Keratinocyte (primary cell): ENCODE results near the gene RPS27L. TPM values are rescaled to one million over a fixed set of nuclear protein-coding genes. Genes with fewer than 3 reads are reported as not detected.

Source experiments
- DNase-seq: peaks from one replicate; pipeline ENCODE4 v3.0.0-alpha.2; 2011; ENCODE audit warnings: low read depth, missing footprints, low spot score
- FAIRE-seq: peaks from 2 replicates; lab custom pipeline; 2011; peaks lifted over from hg19 to GRCh38; lab: Jason Lieb, UNC
- H2AFZ ChIP-seq: 2 replicates; pipeline ENCODE4 v1.6.0; 2012; ENCODE audit warnings: low read length, control low read depth, inconsistent platforms; ENCODE audit not compliant: control insufficient read depth
- H3K27ac ChIP-seq: 2 replicates; pipeline ENCODE4 v1.5.1; 2011; ENCODE audit warnings: low read length; ENCODE audit not compliant: control insufficient read depth, insufficient read depth
- H3K27me3 ChIP-seq: 3 replicates; pipeline ENCODE4 v1.6.0; 2011; ENCODE audit warnings: low read length; ENCODE audit not compliant: control insufficient read depth, insufficient read depth; ENCODE audit errors: extremely low read depth
- H3K36me3 ChIP-seq, 2 experiments: 2 replicates in 1 of 2; 3 replicates in 1 of 2; pipeline ENCODE4 v1.5.1; 2011; ENCODE audit warnings: low read length in 2 of 2, mild to moderate bottlenecking in 1 of 2; ENCODE audit not compliant: control insufficient read depth in 2 of 2, insufficient read depth in 2 of 2; ENCODE audit errors: extremely low read depth in 1 of 2
- H3K4me1 ChIP-seq: 3 replicates; pipeline ENCODE4 v1.5.1; 2011; ENCODE audit warnings: low read length; ENCODE audit not compliant: control insufficient read depth, insufficient read depth; ENCODE audit errors: extremely low read depth
- H3K4me2 ChIP-seq: 3 replicates; pipeline ENCODE4 v1.6.0; 2011; ENCODE audit warnings: low read depth, low read length; ENCODE audit not compliant: control insufficient read depth, insufficient read depth; ENCODE audit errors: extremely low read depth
- H3K4me3 ChIP-seq, 3 experiments: fragments of 200-600 bp in 1 of 3; sonication (generic) in 1 of 3; 2 replicates in 2 of 3; 3 replicates in 1 of 3; pipeline ENCODE4 v1.5.1; 2011 to 2016; ENCODE audit warnings: low read length in 3 of 3, mild to moderate bottlenecking in 3 of 3, control low read depth in 2 of 3, inconsistent platforms in 1 of 3, low read depth in 1 of 3, mixed read lengths in 1 of 3, mixed run types in 1 of 3, moderate library complexity in 1 of 3; ENCODE audit not compliant: control insufficient read depth in 2 of 3, insufficient read depth in 2 of 3; ENCODE audit errors: extremely low read depth in 1 of 3
- H3K79me2 ChIP-seq: 2 replicates; pipeline ENCODE4 v1.6.0; 2012; ENCODE audit warnings: low read length; ENCODE audit not compliant: control insufficient read depth, insufficient read depth
- H3K9ac ChIP-seq: 3 replicates; pipeline ENCODE4 v1.6.0; 2011; ENCODE audit warnings: low read length; ENCODE audit not compliant: control insufficient read depth, insufficient read depth; ENCODE audit errors: extremely low read depth
- H3K9me1 ChIP-seq: 3 replicates; pipeline ENCODE4 v1.6.0; 2011; ENCODE audit warnings: low read length; ENCODE audit not compliant: control insufficient read depth, insufficient read depth; ENCODE audit errors: extremely low read depth
- H3K9me3 ChIP-seq: 2 replicates; pipeline ENCODE4 v1.5.1; 2012; ENCODE audit warnings: low read depth, low read length; ENCODE audit not compliant: control insufficient read depth
- H4K20me1 ChIP-seq: 3 replicates; pipeline ENCODE4 v1.6.0; 2011; ENCODE audit warnings: low read length; ENCODE audit not compliant: control insufficient read depth, insufficient read depth; ENCODE audit errors: extremely low read depth
- EZH2 ChIP-seq: IDR thresholded peaks from one replicate; pipeline ENCODE4 v1.6.1; 2012; ENCODE audit warnings: inconsistent platforms, mild to moderate bottlenecking, low read length, moderate library complexity
- dilution Hi-C: fragments of 300-500 bp; cut with MboI; formaldehyde crosslinking; loops from one replicate; pipeline ENCODE4 v1.7.0; 2020; ENCODE audit warnings: low sequenced_read_pairs; ENCODE audit not compliant: extremely low pct_ligation_motif_present
- polyA plus RNA-seq, 5 experiments: library from polyadenylated mRNA; depleted of rRNA in 3 of 5; stranded (reverse) in 3 of 5; stranded (forward) in 1 of 5; unstranded in 1 of 5; fragments of >200 nt; gene quantifications; 1 replicate in 1 of 5; 2 replicates in 3 of 5; 3 replicates in 1 of 5; pipeline versions ENCODE4 v1.2.1 to v1.2.3, GENCODE V29; 2011 to 2012; ENCODE audit warnings: missing spikeins in 2 of 5, low read depth in 1 of 5, low replicate concordance in 1 of 5
- TF ChIP-seq, protein P1 (sequence below), 3 experiments: IDR thresholded peaks in 1 of 3; conservative IDR thresholded peaks in 1 of 3; optimal IDR thresholded peaks in 1 of 3; 2 replicates in 2 of 3; 3 replicates in 1 of 3; pipeline versions ENCODE3 to v1.5.1; 2011; ENCODE audit warnings: low read length in 3 of 3, mild to moderate bottlenecking in 3 of 3, moderate library complexity in 2 of 3, control low read depth in 1 of 3, inconsistent platforms in 1 of 3; ENCODE audit not compliant: insufficient read depth in 2 of 3; ENCODE audit errors: extremely low read depth in 1 of 3

RPS27L gene
- polyA plus RNA-seq, 1 donor (not counting 4 experiments of a cell fraction or from before 2014, with no cell fraction given): 208 TPM

DNA sequence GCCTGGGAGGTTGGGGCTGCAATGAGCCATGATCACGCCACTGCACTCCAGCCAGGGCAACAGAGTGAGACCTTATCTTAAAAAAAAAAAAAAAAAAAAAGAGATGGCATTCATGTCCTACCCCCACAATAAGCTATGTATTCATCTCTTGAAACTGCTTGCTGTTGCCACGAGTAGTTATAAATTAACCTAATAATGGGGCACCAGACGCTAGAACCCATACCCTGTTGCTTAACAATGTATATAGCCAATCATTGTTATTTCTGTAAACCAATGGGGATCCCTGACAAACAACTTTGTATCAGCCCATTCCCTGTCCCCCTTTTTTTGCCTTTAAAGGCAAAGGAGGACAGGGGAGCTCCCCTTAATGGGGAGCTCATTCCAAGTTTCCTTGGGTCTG lies 38.4 kb downstream of the RPS27L start:
- H3K4me1 ChIP-seq: peaks cover 3% of the 10 kb centered on the region
- H3K27ac ChIP-seq: no peak overlapping the region
- no peaks in the 10 kb centered on the region for H3K9me3 ChIP-seq
- H2AFZ ChIP-seq: no peak overlapping the region
- H3K27me3 ChIP-seq: no peaks in the 10 kb centered on the region
- no peak overlapping the region for H3K9ac ChIP-seq
- no peak overlapping the region for H3K4me2 ChIP-seq
- no peaks in the 10 kb centered on the region for H3K36me3 ChIP-seq
- TF ChIP-seq EZH2: no peak
- TF ChIP-seq, protein P1, sequence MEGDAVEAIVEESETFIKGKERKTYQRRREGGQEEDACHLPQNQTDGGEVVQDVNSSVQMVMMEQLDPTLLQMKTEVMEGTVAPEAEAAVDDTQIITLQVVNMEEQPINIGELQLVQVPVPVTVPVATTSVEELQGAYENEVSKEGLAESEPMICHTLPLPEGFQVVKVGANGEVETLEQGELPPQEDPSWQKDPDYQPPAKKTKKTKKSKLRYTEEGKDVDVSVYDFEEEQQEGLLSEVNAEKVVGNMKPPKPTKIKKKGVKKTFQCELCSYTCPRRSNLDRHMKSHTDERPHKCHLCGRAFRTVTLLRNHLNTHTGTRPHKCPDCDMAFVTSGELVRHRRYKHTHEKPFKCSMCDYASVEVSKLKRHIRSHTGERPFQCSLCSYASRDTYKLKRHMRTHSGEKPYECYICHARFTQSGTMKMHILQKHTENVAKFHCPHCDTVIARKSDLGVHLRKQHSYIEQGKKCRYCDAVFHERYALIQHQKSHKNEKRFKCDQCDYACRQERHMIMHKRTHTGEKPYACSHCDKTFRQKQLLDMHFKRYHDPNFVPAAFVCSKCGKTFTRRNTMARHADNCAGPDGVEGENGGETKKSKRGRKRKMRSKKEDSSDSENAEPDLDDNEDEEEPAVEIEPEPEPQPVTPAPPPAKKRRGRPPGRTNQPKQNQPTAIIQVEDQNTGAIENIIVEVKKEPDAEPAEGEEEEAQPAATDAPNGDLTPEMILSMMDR (optimal IDR thresholded peaks at IDR 0.05 in 1 of 3, IDR thresholded peaks at IDR 0.05 in 1 of 3, conservative IDR thresholded peaks at IDR 0.05 in 1 of 3; ENCODE audit: extremely low read depth in 1 of 3, insufficient read depth in 2 of 3, low read length in 3 of 3): no peak
- H4K20me1 ChIP-seq: no peaks in the 10 kb centered on the region
- no peaks in the 10 kb centered on the region for H3K9me1 ChIP-seq
- DNase-seq (no peak), FAIRE-seq (no peak)
- H3K79me2 ChIP-seq: peaks cover 7% of the 10 kb centered on the region
- no peak overlapping the region for H3K4me3 ChIP-seq
- dilution Hi-C loops: no loop called here

DNA sequence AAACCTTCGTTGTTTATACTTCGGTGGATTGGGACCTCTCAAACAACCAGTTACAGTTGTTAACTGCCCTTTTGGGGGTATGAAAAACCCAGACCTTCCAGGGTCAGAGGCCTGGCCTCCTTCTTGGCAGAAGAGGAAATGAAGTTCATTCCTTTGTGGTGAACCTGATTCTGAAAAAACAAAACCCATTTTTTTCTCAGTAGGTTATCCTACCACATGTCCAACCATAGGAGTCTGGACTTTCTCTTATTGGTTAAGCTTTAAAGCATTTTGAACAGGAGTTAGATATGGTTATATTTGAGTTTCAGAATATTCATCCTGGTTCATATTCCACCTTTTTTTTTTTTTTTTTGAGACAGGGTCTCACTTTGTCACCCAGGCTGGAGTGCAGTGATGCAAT lies 42.8 kb downstream of the RPS27L start:
- dilution Hi-C loops: no loop called here
- no peaks in the 10 kb centered on the region for H3K9me1 ChIP-seq
- no peak for TF ChIP-seq EZH2
- TF ChIP-seq, protein P1 (optimal IDR thresholded peaks at IDR 0.05 in 1 of 3, IDR thresholded peaks at IDR 0.05 in 1 of 3, conservative IDR thresholded peaks at IDR 0.05 in 1 of 3; ENCODE audit: extremely low read depth in 1 of 3, insufficient read depth in 2 of 3, low read length in 3 of 3): no peak
- no peaks in the 10 kb centered on the region for H3K79me2 ChIP-seq
- H4K20me1 ChIP-seq: no peaks in the 10 kb centered on the region
- H2AFZ ChIP-seq: no peak overlapping the region
- no peak overlapping the region for H3K4me3 ChIP-seq
- H3K9ac ChIP-seq: no peak overlapping the region
- H3K9me3 ChIP-seq: no peaks in the 10 kb centered on the region
- no peaks in the 10 kb centered on the region for H3K4me1 ChIP-seq
- no peaks in the 10 kb centered on the region for H3K27me3 ChIP-seq
- DNase-seq (no peak), FAIRE-seq (no peak)
- no peaks in the 10 kb centered on the region for H3K36me3 ChIP-seq
- H3K27ac ChIP-seq: no peak overlapping the region
- H3K4me2 ChIP-seq: no peak overlapping the region
